Epithelial cell of esophagus (primary cell): ENCODE results near the gene STXBP2.

Experiments
- DNase-seq: peaks from one replicate; pipeline ENCODE4 v3.0.0; 2010; ENCODE audit warnings: low read depth
- H3K4me3 ChIP-seq: 2 replicates; pipeline ENCODE4 v1.5.1; 2011; ENCODE audit warnings: mild to moderate bottlenecking, low read length, control low read depth
- TF ChIP-seq, protein P1 (sequence below): IDR thresholded peaks from 2 replicates; pipeline ENCODE4 v1.5.1; 2011; ENCODE audit warnings: low read depth, mild to moderate bottlenecking, low read length, control low read depth, inconsistent platforms; ENCODE audit not compliant: insufficient read depth; ENCODE audit errors: missing control alignments

The STXBP2 gene

DNA sequence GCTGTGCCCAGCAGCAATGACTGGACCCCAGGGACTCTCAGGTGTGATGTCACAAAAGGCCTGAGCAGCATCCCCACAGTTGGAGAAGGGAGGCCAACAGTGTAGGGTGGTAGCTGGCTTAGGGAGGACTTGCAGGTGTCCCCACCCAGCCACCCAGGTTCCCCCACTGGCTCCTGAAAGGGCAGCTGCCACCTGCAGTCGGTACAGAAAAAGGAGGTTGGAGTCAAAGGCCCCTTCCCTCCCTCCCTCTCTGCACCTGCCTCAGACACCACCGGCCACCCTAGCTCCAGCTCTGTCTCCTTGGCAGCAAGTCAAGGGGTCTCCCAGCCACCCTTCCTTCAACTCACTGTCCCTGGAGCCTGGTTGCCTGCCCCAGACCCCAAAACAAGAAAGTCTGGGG lies 3.2 kb upstream of the STXBP2 start, which contains the start of gene PCP2:
Gene PCP2, minus strand, starts transcription at position 22 of the 400 bp plus-strand sequence. CDS start 262 bp downstream, outside the sequence.
- TF ChIP-seq, protein P1, sequence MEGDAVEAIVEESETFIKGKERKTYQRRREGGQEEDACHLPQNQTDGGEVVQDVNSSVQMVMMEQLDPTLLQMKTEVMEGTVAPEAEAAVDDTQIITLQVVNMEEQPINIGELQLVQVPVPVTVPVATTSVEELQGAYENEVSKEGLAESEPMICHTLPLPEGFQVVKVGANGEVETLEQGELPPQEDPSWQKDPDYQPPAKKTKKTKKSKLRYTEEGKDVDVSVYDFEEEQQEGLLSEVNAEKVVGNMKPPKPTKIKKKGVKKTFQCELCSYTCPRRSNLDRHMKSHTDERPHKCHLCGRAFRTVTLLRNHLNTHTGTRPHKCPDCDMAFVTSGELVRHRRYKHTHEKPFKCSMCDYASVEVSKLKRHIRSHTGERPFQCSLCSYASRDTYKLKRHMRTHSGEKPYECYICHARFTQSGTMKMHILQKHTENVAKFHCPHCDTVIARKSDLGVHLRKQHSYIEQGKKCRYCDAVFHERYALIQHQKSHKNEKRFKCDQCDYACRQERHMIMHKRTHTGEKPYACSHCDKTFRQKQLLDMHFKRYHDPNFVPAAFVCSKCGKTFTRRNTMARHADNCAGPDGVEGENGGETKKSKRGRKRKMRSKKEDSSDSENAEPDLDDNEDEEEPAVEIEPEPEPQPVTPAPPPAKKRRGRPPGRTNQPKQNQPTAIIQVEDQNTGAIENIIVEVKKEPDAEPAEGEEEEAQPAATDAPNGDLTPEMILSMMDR: no peak
- no peak for DNase-seq
- H3K4me3 ChIP-seq: no peak within 1 kb of the TSS

DNA sequence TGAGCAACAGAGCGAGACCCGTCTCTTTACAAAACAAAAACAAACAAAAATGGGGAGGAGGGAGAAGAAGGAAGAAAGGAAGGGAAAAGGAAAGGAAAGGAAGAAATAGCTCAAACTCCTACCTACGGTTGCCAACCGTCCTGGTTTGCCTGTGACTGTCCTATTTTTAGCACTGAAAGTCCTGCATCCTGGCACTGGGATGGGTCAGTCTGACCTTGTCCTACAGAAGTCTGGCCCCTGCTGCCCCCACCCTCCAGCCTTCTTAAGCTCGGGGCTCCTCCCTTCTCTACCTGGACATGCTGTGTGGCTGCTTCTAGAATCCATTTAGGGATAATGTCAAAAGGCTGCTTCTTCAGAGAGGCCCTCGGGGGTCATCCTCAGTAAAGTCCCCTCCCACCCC lies 1.2 kb upstream of the STXBP2 start:
- TF ChIP-seq, protein P1: no peak
- DNase-seq: no peak
- H3K4me3 ChIP-seq: no peak overlapping the region

DNA sequence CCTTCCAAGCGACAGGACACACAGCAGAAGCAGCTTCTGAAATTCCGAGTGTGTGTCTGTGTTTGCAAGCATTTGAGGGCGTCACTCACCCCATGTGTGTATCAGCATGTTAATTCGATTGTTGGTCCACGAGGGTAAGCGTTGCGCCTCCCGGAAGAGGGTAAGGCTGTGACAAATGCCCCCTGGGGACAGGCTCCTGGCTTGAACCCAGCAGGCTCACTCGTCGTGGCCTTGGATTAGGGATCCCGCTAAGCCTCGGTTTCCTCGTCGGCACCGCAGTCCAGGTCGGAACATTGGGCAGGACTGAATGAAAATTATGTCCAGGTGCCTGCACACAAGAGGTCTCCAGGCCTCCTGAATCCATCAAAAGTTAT lies 606 bp upstream of the STXBP2 start:
- TF ChIP-seq, protein P1: no peak
- peak overlapping the region; percentile 27 for H3K4me3 ChIP-seq
- DNase-seq: no peak

DNA sequence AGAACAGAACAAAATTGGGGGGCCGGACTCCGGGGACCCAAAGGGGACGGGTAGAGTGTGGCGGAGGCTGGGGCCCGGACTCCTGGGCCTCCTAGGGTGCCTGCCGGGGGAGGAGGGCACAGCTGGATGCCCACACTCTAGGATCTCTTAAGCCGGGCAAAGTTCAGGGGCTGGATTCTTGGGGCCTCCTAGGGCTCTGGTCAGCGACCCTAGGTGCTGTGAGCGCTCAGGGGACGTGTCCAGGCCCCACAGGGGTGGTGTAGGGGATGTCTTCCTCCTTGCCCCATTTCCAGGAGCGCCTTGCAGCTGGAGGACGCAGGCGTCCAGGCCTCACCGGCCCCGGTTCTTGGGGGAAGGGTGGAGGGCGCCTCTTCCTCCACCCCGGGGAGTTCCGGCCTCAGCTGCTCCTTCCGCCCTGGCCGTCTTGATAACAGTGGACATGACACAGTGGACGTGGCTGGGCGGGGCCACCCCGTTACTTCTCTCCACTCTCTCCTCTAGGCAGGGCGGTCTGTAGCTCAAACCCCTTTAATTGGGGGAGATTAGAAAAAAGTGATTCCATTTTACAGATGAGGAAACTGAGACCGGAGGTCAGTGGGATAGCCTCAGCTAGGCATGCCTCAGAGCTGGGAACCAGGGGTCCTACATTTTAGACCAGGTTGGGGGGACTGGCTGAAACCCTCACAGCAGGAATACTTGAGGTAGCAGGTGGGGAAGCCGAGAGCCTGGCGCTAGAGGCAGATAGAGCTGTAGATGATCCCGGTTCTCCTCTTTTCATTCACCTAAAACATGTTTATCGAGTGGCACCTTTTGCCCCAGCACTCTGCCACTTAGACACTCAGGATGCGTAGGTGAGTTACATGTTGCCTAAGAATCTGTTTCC lies 705 bp downstream of the STXBP2 start:
- TF ChIP-seq, protein P1: no peak
- peak; percentile 17 for DNase-seq
- H3K4me3 ChIP-seq: peak overlapping the region; percentile 87

DNA sequence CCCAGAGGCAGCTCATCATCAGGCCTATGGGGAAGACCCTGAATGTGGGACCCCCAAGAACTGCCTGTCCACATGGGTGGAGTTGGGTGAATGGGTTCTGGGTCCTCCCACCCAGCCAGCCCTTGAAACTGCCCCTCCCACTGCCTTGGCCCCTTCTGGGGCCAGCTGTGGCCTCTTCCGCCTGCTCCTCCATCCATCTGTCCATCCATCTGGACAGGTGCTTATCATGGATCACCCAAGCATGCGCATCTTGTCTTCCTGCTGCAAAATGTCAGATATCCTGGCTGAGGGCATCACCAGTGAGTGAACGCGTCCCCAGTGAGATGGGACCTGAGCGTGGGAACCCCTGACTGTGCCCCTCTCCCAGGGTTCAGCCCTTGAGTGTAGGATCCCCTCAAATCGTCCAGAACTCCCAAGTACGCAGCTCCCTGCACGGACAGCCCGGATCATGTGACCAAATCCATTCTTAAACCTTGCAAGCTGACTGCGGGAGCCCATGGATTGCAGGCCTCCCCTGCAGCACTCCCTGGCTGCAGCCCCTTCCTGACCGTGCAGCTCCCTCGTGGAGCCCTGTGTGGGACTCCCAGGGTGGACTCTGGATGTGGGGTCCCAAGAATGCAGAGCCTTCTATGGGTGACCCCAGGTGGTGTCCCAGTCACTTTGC lies 2.0 kb downstream of the STXBP2 start:
- no peak for DNase-seq
- TF ChIP-seq, protein P1: no peak

DNA sequence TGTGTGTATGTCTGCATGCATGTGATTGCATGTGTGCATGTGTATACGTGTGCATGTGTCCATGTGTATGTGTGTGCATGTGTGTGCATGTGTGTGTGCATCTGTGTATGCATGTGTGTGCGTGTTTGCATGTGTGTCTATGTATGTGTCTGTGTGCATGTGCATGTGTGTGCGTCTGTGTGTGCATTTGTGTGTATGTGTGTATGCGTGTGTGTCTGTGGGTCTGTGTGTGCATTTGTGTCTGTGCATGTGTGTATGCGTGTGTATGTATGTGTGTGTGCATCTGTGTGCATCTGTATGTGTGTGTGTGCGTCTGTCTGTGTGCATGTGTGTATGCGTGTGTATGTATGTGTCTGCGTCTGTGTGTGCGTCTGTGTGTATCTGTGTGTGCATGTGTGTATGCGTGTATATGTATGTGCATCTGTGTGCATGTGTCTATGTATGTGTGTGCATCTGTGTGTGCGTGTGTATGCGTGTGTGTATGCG lies 3.0 kb downstream of the STXBP2 start:
- DNase-seq: no peak
- no peak overlapping the region for H3K4me3 ChIP-seq
- TF ChIP-seq, protein P1: no peak

More for the DNA sequence above, 2.0 kb downstream of the STXBP2 start:
- H3K4me3 ChIP-seq: no peak overlapping the region
